Stimulated activated CD4-positive, alpha-beta T cell treated with anti-CD3 and anti-CD28 coated beads, Interleukin-1b, Interleukin-23, amount 100 ng/mL, for 1 hour (primary cell): Measurements from ENCODE around the gene HIVEP2.

Source experiments
- DNase-seq, 2 donors: peaks; one replicate each; pipeline ENCODE4 v3.0.0-alpha.2; 2020; ENCODE audit warnings: low read depth in 2 of 2

Gene HIVEP2

GRCh38 chr6:142706210-142706609, 238.8 kb downstream of the HIVEP2 start:
- DNase-seq: no peak

- no peak for DNase-seq
These were observed 239.9 kb downstream of the HIVEP2 start for GRCh38 chr6:142705054-142705453.

GRCh38 chr6:142702501-142703460, 242.2 kb downstream of the HIVEP2 start:
- DNase-seq: no peak
